Effector memory CD4-positive, alpha-beta T cell (primary cell): ENCODE data around the gene KNTC1.

Experiments
- DNase-seq, 3 donors: peaks; one replicate each; pipeline ENCODE4 v3.0.0-alpha.2; 2020
- H3K27ac ChIP-seq: 2 replicates; pipeline ENCODE4 v1.7.0; 2013; ENCODE audit warnings: mild to moderate bottlenecking, low read length, moderate library complexity; ENCODE audit not compliant: insufficient read depth, poor library complexity, severe bottlenecking
- H3K27me3 ChIP-seq: replicated peaks from 2 replicates; pipeline ENCODE4 v1.7.0; 2013; ENCODE audit warnings: mild to moderate bottlenecking, low read length; ENCODE audit not compliant: insufficient read depth, control insufficient read depth, poor library complexity, severe bottlenecking
- H3K36me3 ChIP-seq: 2 replicates; pipeline ENCODE4 v1.7.0; 2013; ENCODE audit warnings: mild to moderate bottlenecking, low read length, moderate library complexity; ENCODE audit not compliant: control insufficient read depth, insufficient read depth
- H3K4me1 ChIP-seq: 2 replicates; pipeline ENCODE4 v1.7.0; 2013; ENCODE audit warnings: low read length, mild to moderate bottlenecking; ENCODE audit not compliant: control insufficient read depth, insufficient read depth, poor library complexity, severe bottlenecking
- H3K4me3 ChIP-seq: 2 replicates; pipeline ENCODE4 v1.7.0; 2013; ENCODE audit warnings: low read length, low read depth, mild to moderate bottlenecking; ENCODE audit not compliant: insufficient read depth, poor library complexity, severe bottlenecking
- H3K9me3 ChIP-seq: 2 replicates; pipeline ENCODE4 v1.7.0; 2013; ENCODE audit warnings: mild to moderate bottlenecking, low read length, moderate library complexity; ENCODE audit not compliant: control insufficient read depth

KNTC1 gene

GRCh38 chr12:122665349-122665748 lies 138.3 kb downstream of the KNTC1 start:
- Histone ChIP-seq H3K9me3 (no peaks in the 10 kb centered on the region), H3K27me3 (no peaks in the 10 kb centered on the region), H3K4me3 (no peak overlapping the region), H3K27ac (no peak overlapping the region), H3K36me3 (no peaks in the 10 kb centered on the region), H3K4me1 (no peaks in the 10 kb centered on the region)
- no peak for DNase-seq

- no peak for DNase-seq
- Histone ChIP-seq H3K36me3 (no peaks in the 10 kb centered on the region), H3K4me1 (no peaks in the 10 kb centered on the region), H3K9me3 (no peaks in the 10 kb centered on the region), H3K27ac (no peak overlapping the region), H3K27me3 (no peaks in the 10 kb centered on the region), H3K4me3 (no peak overlapping the region)
Measured at GRCh38 chr12:122665759-122666158, 138.7 kb downstream of the KNTC1 start.

DNA sequence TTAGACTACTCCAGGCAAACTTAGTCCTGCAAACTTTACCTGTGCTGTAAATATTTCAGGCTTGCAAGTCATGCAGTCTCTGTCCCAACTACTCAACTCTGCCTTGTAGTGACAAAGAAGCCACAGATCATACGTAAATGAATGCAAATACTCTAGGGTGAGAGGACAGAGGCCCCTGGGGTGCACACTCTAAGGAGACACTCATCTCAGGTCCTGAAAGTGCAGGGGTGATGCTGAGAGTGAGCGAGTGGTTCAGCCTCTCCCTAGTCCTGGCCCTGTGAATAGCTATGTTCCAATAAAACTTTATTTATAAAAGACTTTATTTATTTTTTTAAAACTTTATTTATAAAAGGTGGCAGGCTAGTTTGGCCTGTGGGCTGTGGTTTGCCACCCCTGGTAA lies 141.2 kb downstream of the KNTC1 start:
- Histone ChIP-seq H3K4me3 (no peak overlapping the region), H3K9me3 (no peaks in the 10 kb centered on the region), H3K4me1 (no peaks in the 10 kb centered on the region), H3K27me3 (no peaks in the 10 kb centered on the region), H3K36me3 (no peaks in the 10 kb centered on the region), H3K27ac (no peak overlapping the region)
- DNase-seq = no peak

GRCh38 chr12:122669397-122670070 lies 142.5 kb downstream of the KNTC1 start:
- no peaks in the 10 kb centered on the region for H3K9me3 ChIP-seq
- H3K36me3 ChIP-seq = no peaks in the 10 kb centered on the region
- no peaks in the 10 kb centered on the region for H3K4me1 ChIP-seq
- H3K27ac ChIP-seq = no peak overlapping the region
- no peaks in the 10 kb centered on the region for H3K27me3 ChIP-seq
- no peak overlapping the region for H3K4me3 ChIP-seq
- no peak for DNase-seq

DNA sequence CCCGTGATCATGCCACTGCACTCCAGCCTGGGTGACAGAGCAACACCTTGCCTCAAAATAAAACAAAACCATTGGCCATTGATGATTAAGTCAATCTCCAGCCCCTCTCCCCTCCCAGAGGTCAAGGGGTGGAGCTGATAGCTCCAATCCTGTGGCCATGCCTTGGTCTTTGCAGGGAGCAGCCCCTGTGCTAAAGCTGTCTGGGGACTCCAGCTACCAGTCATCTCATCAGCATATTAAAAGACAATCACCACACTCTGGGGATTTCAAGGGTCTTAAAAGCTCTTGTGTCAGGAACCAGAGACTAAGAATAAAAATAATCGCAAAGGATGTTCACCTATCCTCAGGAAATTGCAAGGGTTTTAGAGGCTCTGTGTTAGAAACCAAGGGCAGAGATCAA lies 145.5 kb downstream of the KNTC1 start:
- H3K27ac ChIP-seq = no peak overlapping the region
- no peaks in the 10 kb centered on the region for H3K9me3 ChIP-seq
- H3K4me1 ChIP-seq = no peaks in the 10 kb centered on the region
- DNase-seq = no peak
- no peak overlapping the region for H3K4me3 ChIP-seq
- H3K36me3 ChIP-seq = no peaks in the 10 kb centered on the region
- H3K27me3 ChIP-seq = no peaks in the 10 kb centered on the region
